ENCODE results near the gene TSSK6. TPM values are rescaled to one million over a fixed set of nuclear protein-coding genes. Genes with fewer than 3 reads are reported as not detected.

TSSK6 gene
- polyA plus RNA-seq (2013, experiment 1 of 2): 0.77 TPM
- 0.67 TPM for polyA plus RNA-seq (2013, experiment 2 of 2)

GRCh38 chr19:19514881-19515641 lies at the start of gene TSSK6:
Gene TSSK6 (minus strand): TSS chr19:19515548. CDS start chr19:19515427, 121 bp downstream.
- no peak within 1 kb of the TSS for H4K5ac ChIP-seq (ENCODE audit: low read length)
- WGBS (ENCODE audit: extremely low coverage, insufficient coverage, low lambda C conversion rate): no CpG with 5 or more reads among the region's 74 CpGs

GRCh38 chr19:19563348-19563848 lies 48.0 kb upstream of the TSSK6 start:
- no peak overlapping the region for H4K5ac ChIP-seq (ENCODE audit: low read length)
- H4K8ac ChIP-seq (ENCODE audit: low read depth, low read length): no peak overlapping the region
- no peak overlapping the region for H3K4ac ChIP-seq (ENCODE audit: low read depth, low read length)
- H3K79me1 ChIP-seq (ENCODE audit: low read length): no peaks in the 10 kb centered on the region
- DNase-seq: no peak
- H3K27me3 ChIP-seq (ENCODE audit: insufficient read depth, low read length, poor library complexity): no peaks in the 10 kb centered on the region
- no peak overlapping the region for H3K9ac ChIP-seq (ENCODE audit: low read length)
- H2BK120ac ChIP-seq (ENCODE audit: low read depth, low read length): no peak overlapping the region
- no peak overlapping the region for H3K4me2 ChIP-seq (ENCODE audit: low read length)
- H3K18ac ChIP-seq (ENCODE audit: low read length): no peak overlapping the region
- no peak overlapping the region for H3K27ac ChIP-seq (ENCODE audit: low read depth, low read length)
- no peak overlapping the region for H3K23ac ChIP-seq (ENCODE audit: low read length)
- no CpG with 5 or more reads among the region's 17 CpGs for WGBS (ENCODE audit: extremely low coverage, insufficient coverage, low lambda C conversion rate)
- no peaks in the 10 kb centered on the region for H3K36me3 ChIP-seq (ENCODE audit: control insufficient read depth, insufficient read depth, low read length)
- no peaks in the 10 kb centered on the region for H3K4me1 ChIP-seq (ENCODE audit: control insufficient read depth, low read depth, low read length)
- no peaks in the 10 kb centered on the region for H3K79me2 ChIP-seq (ENCODE audit: control insufficient read depth, insufficient read depth, low read length)
- H2BK15ac ChIP-seq (replicated peaks; ENCODE audit: low read depth): no peak overlapping the region
- no peak overlapping the region for H2BK5ac ChIP-seq (ENCODE audit: low read length)
- H2AK5ac ChIP-seq (ENCODE audit: low read length): no peak overlapping the region
- H3K4me3 ChIP-seq (ENCODE audit: low read length): no peak overlapping the region
- no peak overlapping the region for H3K56ac ChIP-seq (ENCODE audit: low read length)

More at GRCh38 chr19:19514881-19515641, at the start of gene TSSK6:
- peaks cover 8% of the 10 kb centered on the region for H3K79me1 ChIP-seq (ENCODE audit: low read length)
- no peak for DNase-seq
- peak within 1 kb of the TSS; percentile 96 for H3K9ac ChIP-seq (ENCODE audit: low read length)
- peak within 1 kb of the TSS; percentile 97 for H3K18ac ChIP-seq (ENCODE audit: low read length)
- peak within 1 kb of the TSS; percentile 90 for H3K23ac ChIP-seq (ENCODE audit: low read length)
- no peak within 1 kb of the TSS for H2BK15ac ChIP-seq (replicated peaks; ENCODE audit: low read depth)
- H2BK120ac ChIP-seq (ENCODE audit: low read depth, low read length): no peak within 1 kb of the TSS
- H3K36me3 ChIP-seq (ENCODE audit: control insufficient read depth, insufficient read depth, low read length): peaks cover 2% of the 10 kb centered on the region
- H2BK5ac ChIP-seq (ENCODE audit: low read length): no peak within 1 kb of the TSS
- H3K27me3 ChIP-seq (ENCODE audit: insufficient read depth, low read length, poor library complexity): no peaks in the 10 kb centered on the region
- no peak within 1 kb of the TSS for H3K27ac ChIP-seq (ENCODE audit: low read depth, low read length)
- peak within 1 kb of the TSS; percentile 84 for H3K4me2 ChIP-seq (ENCODE audit: low read length)
- no peak within 1 kb of the TSS for H2AK5ac ChIP-seq (ENCODE audit: low read length)
- peak within 1 kb of the TSS; percentile 98 for H3K4me3 ChIP-seq (ENCODE audit: low read length)
- peak within 1 kb of the TSS; percentile 95 for H4K8ac ChIP-seq (ENCODE audit: low read depth, low read length)
- peaks cover 16% of the 10 kb centered on the region for H3K79me2 ChIP-seq (ENCODE audit: control insufficient read depth, insufficient read depth, low read length)
- no peaks in the 10 kb centered on the region for H3K4me1 ChIP-seq (ENCODE audit: control insufficient read depth, low read depth, low read length)
- peak within 1 kb of the TSS; percentile 94 for H3K56ac ChIP-seq (ENCODE audit: low read length)
- H3K4ac ChIP-seq (ENCODE audit: low read depth, low read length): peak within 1 kb of the TSS; percentile 58

DNA sequence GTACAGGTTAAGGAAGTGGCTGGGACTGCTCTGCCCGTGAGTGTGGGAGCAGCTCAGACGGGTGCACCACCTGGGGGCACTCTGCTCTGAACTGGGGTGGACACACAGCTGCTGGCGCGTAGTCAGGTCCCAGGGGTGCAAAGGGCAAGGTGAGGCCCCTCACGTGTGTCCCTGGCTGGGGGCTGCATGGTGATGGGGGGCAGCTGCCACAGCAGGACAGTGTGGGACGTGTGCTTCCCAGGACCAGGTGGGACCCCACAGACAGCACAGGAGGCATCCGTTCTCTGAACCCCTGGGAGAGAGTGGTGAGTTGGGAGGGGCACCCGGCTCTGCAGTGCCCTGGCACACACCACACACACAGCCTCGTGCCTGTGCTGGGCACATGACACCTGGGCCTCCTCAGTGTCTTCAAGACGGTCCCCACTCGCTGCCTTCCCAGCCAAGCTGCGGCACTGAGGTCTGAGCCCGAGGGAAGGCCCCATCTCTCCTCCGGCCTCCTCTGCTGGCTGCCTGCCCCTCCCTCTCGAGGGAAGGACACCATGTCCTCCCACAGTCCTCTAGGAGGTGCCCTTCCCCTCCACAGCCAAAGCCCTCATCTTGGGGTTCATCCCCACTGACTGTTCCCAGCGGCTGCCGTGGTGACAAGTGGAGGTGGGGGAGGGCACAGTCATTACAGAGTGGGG lies 47.5 kb upstream of the TSSK6 start:
- no peak overlapping the region for H3K4ac ChIP-seq (ENCODE audit: low read depth, low read length)
- no peak overlapping the region for H3K4me2 ChIP-seq (ENCODE audit: low read length)
- H3K79me2 ChIP-seq (ENCODE audit: control insufficient read depth, insufficient read depth, low read length): no peaks in the 10 kb centered on the region
- H2AK5ac ChIP-seq (ENCODE audit: low read length): no peak overlapping the region
- H3K18ac ChIP-seq (ENCODE audit: low read length): no peak overlapping the region
- no peak overlapping the region for H4K5ac ChIP-seq (ENCODE audit: low read length)
- no peak overlapping the region for H2BK120ac ChIP-seq (ENCODE audit: low read depth, low read length)
- no peaks in the 10 kb centered on the region for H3K36me3 ChIP-seq (ENCODE audit: control insufficient read depth, insufficient read depth, low read length)
- no peak overlapping the region for H2BK15ac ChIP-seq (replicated peaks; ENCODE audit: low read depth)
- peak; percentile 30 for DNase-seq
- no peak overlapping the region for H2BK5ac ChIP-seq (ENCODE audit: low read length)
- H3K4me3 ChIP-seq (ENCODE audit: low read length): no peak overlapping the region
- H3K79me1 ChIP-seq (ENCODE audit: low read length): no peaks in the 10 kb centered on the region
- H3K23ac ChIP-seq (ENCODE audit: low read length): no peak overlapping the region
- no peak overlapping the region for H4K8ac ChIP-seq (ENCODE audit: low read depth, low read length)
- H3K27ac ChIP-seq (ENCODE audit: low read depth, low read length): no peak overlapping the region
- H3K56ac ChIP-seq (ENCODE audit: low read length): no peak overlapping the region
- WGBS (ENCODE audit: extremely low coverage, insufficient coverage, low lambda C conversion rate): no CpG with 5 or more reads among the region's 17 CpGs
- H3K4me1 ChIP-seq (ENCODE audit: control insufficient read depth, low read depth, low read length): no peaks in the 10 kb centered on the region
- no peak overlapping the region for H3K9ac ChIP-seq (ENCODE audit: low read length)
- H3K27me3 ChIP-seq (ENCODE audit: insufficient read depth, low read length, poor library complexity): no peaks in the 10 kb centered on the region

DNA sequence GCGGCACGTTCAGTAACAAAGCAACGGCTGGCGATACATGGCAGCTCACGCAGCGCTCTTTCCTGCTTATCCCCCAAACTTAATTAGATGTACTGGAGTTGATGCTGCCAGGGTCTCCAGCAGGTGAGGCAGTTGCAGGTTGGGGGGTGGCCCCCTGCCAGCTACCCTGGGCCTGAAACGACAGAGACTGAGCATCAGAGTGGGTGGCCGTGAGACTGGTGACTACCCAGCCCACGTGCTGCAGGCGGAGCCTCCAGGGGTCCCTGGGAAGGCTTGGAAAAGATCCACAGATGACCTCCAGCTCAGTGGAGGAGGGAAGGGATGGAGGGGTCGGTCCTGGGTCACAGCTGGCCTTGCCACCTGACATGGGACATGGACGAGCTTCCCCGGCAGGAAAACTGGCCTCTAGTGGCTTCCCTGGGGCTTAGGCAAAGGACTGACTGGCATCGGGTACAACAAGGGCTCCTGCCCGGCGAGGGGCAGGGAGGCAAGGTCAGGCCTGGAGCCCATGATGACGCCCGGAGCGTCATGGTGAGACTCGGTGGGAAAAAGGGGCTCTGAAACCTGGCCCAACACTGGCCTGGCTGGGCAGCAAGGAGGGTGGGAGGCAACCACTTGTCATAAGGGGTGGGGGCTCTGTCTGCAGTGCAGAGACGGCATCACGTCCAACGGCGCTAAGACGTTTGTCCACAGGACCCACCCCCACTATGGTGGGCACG lies 46.8 kb upstream of the TSSK6 start:
- Histone ChIP-seq H3K9ac (ENCODE audit: low read length) (no peak overlapping the region), H3K79me1 (ENCODE audit: low read length) (no peaks in the 10 kb centered on the region), H3K4me2 (ENCODE audit: low read length) (no peak overlapping the region), H3K18ac (ENCODE audit: low read length) (no peak overlapping the region), H3K27ac (ENCODE audit: low read depth, low read length) (no peak overlapping the region), H2BK15ac (replicated peaks; ENCODE audit: low read depth) (no peak overlapping the region), H3K36me3 (ENCODE audit: control insufficient read depth, insufficient read depth, low read length) (no peaks in the 10 kb centered on the region), H4K8ac (ENCODE audit: low read depth, low read length) (no peak overlapping the region), H3K4me1 (ENCODE audit: control insufficient read depth, low read depth, low read length) (no peaks in the 10 kb centered on the region), H3K23ac (ENCODE audit: low read length) (no peak overlapping the region), H3K4ac (ENCODE audit: low read depth, low read length) (no peak overlapping the region), H4K5ac (ENCODE audit: low read length) (no peak overlapping the region), H2AK5ac (ENCODE audit: low read length) (no peak overlapping the region), H3K27me3 (ENCODE audit: insufficient read depth, low read length, poor library complexity) (no peaks in the 10 kb centered on the region), H3K4me3 (ENCODE audit: low read length) (no peak overlapping the region), H3K56ac (ENCODE audit: low read length) (no peak overlapping the region), H2BK120ac (ENCODE audit: low read depth, low read length) (no peak overlapping the region), H3K79me2 (ENCODE audit: control insufficient read depth, insufficient read depth, low read length) (no peaks in the 10 kb centered on the region), H2BK5ac (ENCODE audit: low read length) (no peak overlapping the region)
- no CpG with 5 or more reads among the region's 26 CpGs for WGBS (ENCODE audit: extremely low coverage, insufficient coverage, low lambda C conversion rate)
- DNase-seq: no peak

DNA sequence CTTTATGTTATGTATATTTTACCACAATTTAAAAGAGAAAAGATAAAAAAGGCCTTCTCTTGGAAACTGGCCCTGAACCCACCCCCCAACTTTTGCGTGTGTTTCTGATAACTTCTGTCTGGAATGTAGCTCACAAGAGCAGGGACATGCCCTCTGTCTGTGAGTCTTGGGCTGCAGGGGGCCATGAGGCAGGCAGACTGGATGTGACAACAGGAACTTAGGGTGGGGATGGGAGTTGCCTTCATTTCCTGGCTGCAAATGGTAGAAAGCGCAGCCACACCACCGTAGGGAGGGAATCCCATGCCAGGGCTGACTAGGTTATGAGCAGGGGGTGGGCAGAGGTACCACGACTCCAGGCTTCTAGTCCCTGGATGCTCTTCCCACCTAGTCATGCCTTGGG lies 44.6 kb upstream of the TSSK6 start:
- H3K27ac ChIP-seq (ENCODE audit: low read depth, low read length): no peak overlapping the region
- H3K4me2 ChIP-seq (ENCODE audit: low read length): no peak overlapping the region
- WGBS (ENCODE audit: extremely low coverage, insufficient coverage, low lambda C conversion rate): no CpG with 5 or more reads among the region's 4 CpGs
- no peak overlapping the region for H3K4me3 ChIP-seq (ENCODE audit: low read length)
- H3K18ac ChIP-seq (ENCODE audit: low read length): no peak overlapping the region
- no peak overlapping the region for H2BK5ac ChIP-seq (ENCODE audit: low read length)
- no peak overlapping the region for H4K8ac ChIP-seq (ENCODE audit: low read depth, low read length)
- no peaks in the 10 kb centered on the region for H3K4me1 ChIP-seq (ENCODE audit: control insufficient read depth, low read depth, low read length)
- no peaks in the 10 kb centered on the region for H3K79me2 ChIP-seq (ENCODE audit: control insufficient read depth, insufficient read depth, low read length)
- H3K23ac ChIP-seq (ENCODE audit: low read length): no peak overlapping the region
- no peaks in the 10 kb centered on the region for H3K27me3 ChIP-seq (ENCODE audit: insufficient read depth, low read length, poor library complexity)
- no peak overlapping the region for H2BK120ac ChIP-seq (ENCODE audit: low read depth, low read length)
- H3K79me1 ChIP-seq (ENCODE audit: low read length): no peaks in the 10 kb centered on the region
- H2BK15ac ChIP-seq (replicated peaks; ENCODE audit: low read depth): no peak overlapping the region
- no peak overlapping the region for H2AK5ac ChIP-seq (ENCODE audit: low read length)
- no peak overlapping the region for H3K9ac ChIP-seq (ENCODE audit: low read length)
- no peaks in the 10 kb centered on the region for H3K36me3 ChIP-seq (ENCODE audit: control insufficient read depth, insufficient read depth, low read length)
- peak overlapping the region; percentile 42 for H3K56ac ChIP-seq (ENCODE audit: low read length)
- no peak for DNase-seq
- H4K5ac ChIP-seq (ENCODE audit: low read length): no peak overlapping the region
- no peak overlapping the region for H3K4ac ChIP-seq (ENCODE audit: low read depth, low read length)

All from mesendoderm (in vitro differentiated cells).